HCT116 (cell line): ENCODE data around the gene DNAAF8. TPM values are rescaled to one million over a fixed set of nuclear protein-coding genes. Genes with fewer than 3 reads are reported as not detected.
"Not testable (repeated sequence)": the region's sequence is repeated elsewhere in the genome, so short reads cannot be mapped to it uniquely, and the experiment has no call there.

Experiments used
- ATAC-seq: fragments of 200-7000 bp; cut with Tn5 transposase; 2 replicates; pipeline ENCODE4 v1.9.1; 2020; ENCODE audit warnings: mild to moderate bottlenecking, moderate library complexity
- BruUV-seq: library from RNA; stranded (reverse); fragments of 400-500 nt; replicated peaks from 2 replicates; lab custom pipeline; 2021; lab: Mats Ljungman, UMichigan
- CTCF ChIA-PET: fragments of 300-600 bp; sonication (Branson Sonifier 250); formaldehyde crosslinking; loops from one replicate; lab custom pipeline; 2021; ENCODE audit warnings: antibody characterized with exemption; lab: Charles Lee
- POLR2A ChIA-PET: fragments of 300-600, 350-600 bp; sonication (Branson Sonifier 250); formaldehyde crosslinking; loops from one replicate; lab custom pipeline; 2021; ENCODE audit warnings: antibody characterized with exemption; lab: Charles Lee
- RAD21 ChIA-PET, 2 experiments: fragments of 300-600 bp; sonication (Branson Sonifier 250); formaldehyde crosslinking; loops; one replicate each; lab custom pipeline; 2023; ENCODE audit warnings: low total read pairs in 2 of 2; ENCODE audit not compliant: uncharacterized antibody in 2 of 2, unreplicated experiment in 2 of 2, low non-redundant PET in 1 of 2; lab: Charles Lee
- DNase-seq: peaks from one replicate; pipeline ENCODE4 v3.0.0-alpha.2; 2010; ENCODE audit warnings: low read depth, low spot score
- H2AFZ ChIP-seq: fragments of 200-600 bp; shearing (Covaris generic), sonication (generic); 2 replicates; pipeline ENCODE4 v1.6.1; 2017; ENCODE audit warnings: low read depth, mixed run types, mixed read lengths, antibody characterized with exemption, low read length; ENCODE audit not compliant: poor library complexity, severe bottlenecking
- H3K27ac ChIP-seq: 2 replicates; pipeline ENCODE4 v1.5.1; 2012; ENCODE audit warnings: low read depth, low read length
- H3K27me3 ChIP-seq: fragments of 200-600 bp; sonication (generic); 2 replicates; pipeline ENCODE4 v1.6.1; 2016; ENCODE audit warnings: mixed run types, low read length, mixed read lengths; ENCODE audit not compliant: insufficient read depth
- H3K36me3 ChIP-seq, 2 experiments: fragments of 200-500 bp in 1 of 2; fragments of 200-600 bp in 1 of 2; sonication (Bioruptor generic) in 1 of 2; sonication (generic) in 1 of 2; 2 replicates each; pipeline versions ENCODE4 v1.5.1 to v1.6.1; 2014 to 2016; ENCODE audit warnings: low read length in 2 of 2, inconsistent platforms in 1 of 2, mixed read lengths in 1 of 2, mixed run types in 1 of 2; ENCODE audit not compliant: insufficient read depth in 2 of 2, control insufficient read depth in 1 of 2
- H3K4me1 ChIP-seq, 2 experiments: fragments of 200-600 bp in 1 of 2; sonication (generic) in 1 of 2; 2 replicates each; pipeline versions ENCODE4 v1.5.1 to v1.6.1; 2012 to 2017; ENCODE audit warnings: low read length in 2 of 2, inconsistent platforms in 1 of 2, mild to moderate bottlenecking in 1 of 2, mixed read lengths in 1 of 2, mixed run types in 1 of 2, moderate library complexity in 1 of 2; ENCODE audit not compliant: insufficient read depth in 2 of 2, control insufficient read depth in 1 of 2
- H3K4me2 ChIP-seq: fragments of 200-600 bp; sonication (generic); 2 replicates; pipeline ENCODE4 v1.6.1; 2017; ENCODE audit warnings: mixed run types, low read length, mixed read lengths
- H3K4me3 ChIP-seq, 2 experiments: fragments of 200-600 bp in 1 of 2; sonication (generic) in 1 of 2; replicated peaks in 1 of 2; 2 replicates each; pipeline ENCODE4 v1.5.1; 2011 to 2016; ENCODE audit warnings: low read length in 2 of 2, control low read depth in 1 of 2, low read depth in 1 of 2, mild to moderate bottlenecking in 1 of 2, mixed read lengths in 1 of 2, mixed run types in 1 of 2
- H3K79me2 ChIP-seq: fragments of 200-600 bp; sonication (generic); 2 replicates; pipeline ENCODE4 v1.6.1; 2017; ENCODE audit warnings: mild to moderate bottlenecking, mixed run types, low read length, moderate library complexity, mixed read lengths; ENCODE audit not compliant: insufficient read depth
- H3K9ac ChIP-seq: fragments of 200-600 bp; sonication (generic); 2 replicates; pipeline ENCODE4 v1.6.1; 2016; ENCODE audit warnings: low read length, mixed read lengths
- H3K9me2 ChIP-seq: fragments of 200-600 bp; sonication (generic), shearing (Covaris generic); 2 replicates; pipeline ENCODE4 v1.6.1; 2017; ENCODE audit warnings: mixed run types, mild to moderate bottlenecking, moderate library complexity; ENCODE audit not compliant: insufficient read depth
- H3K9me3 ChIP-seq, 2 experiments: fragments of 200-500 bp in 1 of 2; fragments of 200-600 bp in 1 of 2; sonication (Bioruptor generic) in 1 of 2; sonication (generic) in 1 of 2; 2 replicates each; pipeline ENCODE4 v1.6.1; 2014 to 2017; ENCODE audit warnings: low read length in 2 of 2, mixed read lengths in 2 of 2, inconsistent platforms in 1 of 2, low read depth in 1 of 2, mild to moderate bottlenecking in 1 of 2, mixed run types in 1 of 2, moderate library complexity in 1 of 2; ENCODE audit not compliant: control insufficient read depth in 1 of 2, insufficient read depth in 1 of 2
- H4K20me1 ChIP-seq: fragments of 200-600 bp; sonication (generic), shearing (Covaris generic); 2 replicates; pipeline ENCODE4 v1.6.1; 2017; ENCODE audit warnings: mixed run types, mild to moderate bottlenecking, moderate library complexity; ENCODE audit not compliant: insufficient read depth
- EGR1 ChIP-seq: IDR thresholded peaks from 2 replicates; pipeline ENCODE4 v1.6.1; 2012; ENCODE audit warnings: low read depth
- EZH2 ChIP-seq: fragments of 200-600 bp; sonication (generic); IDR thresholded peaks from 2 replicates; pipeline ENCODE4 v1.6.1; 2017; ENCODE audit warnings: antibody characterized with exemption, mixed run types
- EZH2phosphoT487 ChIP-seq: fragments of 200-600 bp; IDR thresholded peaks from 2 replicates; pipeline ENCODE4 v1.6.1; 2018; ENCODE audit warnings: antibody characterized with exemption, borderline replicate concordance
- JUND ChIP-seq: IDR thresholded peaks from 2 replicates; pipeline ENCODE4 v1.6.1; 2012
- POLR2A ChIP-seq: IDR thresholded peaks from 2 replicates; pipeline ENCODE4 v1.7.0; 2011; ENCODE audit warnings: borderline replicate concordance; ENCODE audit not compliant: insufficient read depth, insufficient read length; ENCODE audit errors: extremely low read depth
- POLR2AphosphoS5 ChIP-seq: IDR thresholded peaks from 2 replicates; pipeline ENCODE4 v1.6.1; 2011; ENCODE audit warnings: mild to moderate bottlenecking, low read depth, low read length, moderate library complexity
- SIN3A ChIP-seq: IDR thresholded peaks from 2 replicates; pipeline ENCODE4 v1.6.1; 2012; ENCODE audit warnings: low read depth
- ZFX ChIP-seq: fragments of 450-650 bp; IDR thresholded peaks from 2 replicates; pipeline ENCODE4 v1.6.1; 2017
- intact Hi-C: fragments of 100-400 bp; cut with micrococcal nuclease; formaldehyde crosslinking; loops from 2 replicates; pipeline ENCODE4 v1.10.0; 2022
- total RNA-seq: library from RNA; stranded (reverse); gene quantifications from one replicate; pipeline ENCODE4 v1.2.1, GENCODE V29; 2021; ENCODE audit not compliant: unreplicated experiment
- TF ChIP-seq, protein P1 (sequence below), 3 experiments: fragments of 200-600 bp in 1 of 3; sonication (generic) in 1 of 3; IDR thresholded peaks in 2 of 3; conservative IDR thresholded peaks in 1 of 3; 2 replicates each; pipeline ENCODE4 v1.5.1; 2012 to 2017; ENCODE audit warnings: low read depth in 2 of 3, low read length in 2 of 3, antibody characterized with exemption in 1 of 3, borderline replicate concordance in 1 of 3, control low read depth in 1 of 3, mild to moderate bottlenecking in 1 of 3, mixed read lengths in 1 of 3, mixed run types in 1 of 3, moderate library complexity in 1 of 3; ENCODE audit not compliant: insufficient read depth in 1 of 3
- TF ChIP-seq, protein P2 (sequence below): IDR thresholded peaks from 2 replicates; pipeline ENCODE4 v1.6.1; 2012; ENCODE audit warnings: low read depth
- TF ChIP-seq, protein P3 (sequence below): IDR thresholded peaks from 2 replicates; pipeline ENCODE4 v1.6.1; 2012

Gene DNAAF8
- total RNA-seq, 1 experiment from 2014 or later, result 1.0 TPM

DNA sequence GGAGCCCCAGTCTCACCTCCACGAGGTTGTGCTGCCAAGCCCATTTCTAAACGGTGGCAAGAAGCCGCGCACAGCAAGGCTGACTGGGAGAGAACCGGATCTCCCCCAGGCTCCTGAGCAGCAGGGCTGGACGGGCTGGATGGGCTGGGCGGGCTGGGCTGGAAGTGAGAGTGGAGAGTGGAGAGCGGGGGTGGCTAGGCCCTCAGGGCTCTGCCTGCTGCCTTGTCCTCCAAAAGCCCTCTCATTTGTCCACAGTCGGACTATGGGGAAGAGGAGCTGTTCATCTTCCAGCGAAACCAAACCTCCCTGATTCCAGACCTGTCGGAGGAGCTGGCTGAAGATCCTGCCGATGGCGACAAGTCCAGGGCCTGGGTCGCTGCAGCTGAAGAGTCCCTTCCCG, 3.2 kb downstream of the DNAAF8 start:
- H3K9me3 ChIP-seq, result no peaks in the 10 kb centered on the region

DNA sequence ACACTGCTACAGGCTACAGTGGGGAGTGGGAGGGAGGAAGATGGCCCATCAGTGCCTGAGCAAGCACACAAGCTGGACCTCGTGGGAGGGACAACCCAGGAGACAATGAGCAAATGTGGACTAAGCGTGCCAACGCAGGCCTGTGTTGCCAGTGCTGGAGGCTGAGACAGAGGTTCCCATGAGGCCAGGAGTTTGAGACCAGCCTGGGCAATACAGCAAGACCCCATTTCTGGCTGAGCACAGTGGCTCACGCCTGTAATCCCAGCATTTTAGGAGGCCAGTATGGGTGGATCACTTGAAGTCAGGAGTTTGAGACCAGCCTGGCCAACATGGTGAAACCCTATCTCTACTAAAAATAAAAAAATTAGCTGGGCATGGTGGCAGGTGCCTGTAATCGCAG, 4.0 kb downstream of the DNAAF8 start:
- H3K9me2 ChIP-seq, DNase-seq, RAD21 ChIA-PET, H4K20me1 ChIP-seq, H3K27me3 ChIP-seq, H3K4me2 ChIP-seq, H3K4me3 ChIP-seq, intact Hi-C loops, BruUV-seq, ATAC-seq, POLR2A ChIA-PET, CTCF ChIA-PET, H3K9ac ChIP-seq, H3K9me3 ChIP-seq, H2AFZ ChIP-seq, H3K79me2 ChIP-seq, H3K36me3 ChIP-seq, H3K27ac ChIP-seq: not testable (repeated sequence)
- peaks cover 8 to 11% of the 10 kb centered on the region in 2 experiments; a peak in 3 of 4 replicates for H3K4me1 ChIP-seq

More for the DNA sequence above, 3.2 kb downstream of the DNAAF8 start:
- Histone ChIP-seq H3K9me2 (no peaks in the 10 kb centered on the region), H3K4me3 (no peak overlapping the region), H3K9ac (no peak overlapping the region), H3K27ac (no peak overlapping the region), H4K20me1 (no peaks in the 10 kb centered on the region), H3K4me1 (peaks cover 8 to 19% of the 10 kb centered on the region in 2 experiments), H3K4me2 (no peak overlapping the region), H2AFZ (no peak overlapping the region), H3K36me3 (no peaks in the 10 kb centered on the region), H3K79me2 (peaks cover 14% of the 10 kb centered on the region), H3K27me3 (no peaks in the 10 kb centered on the region)
- ChIA-PET POLR2A (no interaction called here), CTCF (no interaction called here), RAD21 (no interaction called here)
- intact Hi-C loops, result no loop called here
- ATAC-seq (no peak), DNase-seq (no peak)
- TF ChIP-seq EZH2, result no peak
- TF ChIP-seq ZFX, result no peak
- no peak for TF ChIP-seq POLR2AphosphoS5
- TF ChIP-seq EGR1, result no peak
- TF ChIP-seq, protein P1, sequence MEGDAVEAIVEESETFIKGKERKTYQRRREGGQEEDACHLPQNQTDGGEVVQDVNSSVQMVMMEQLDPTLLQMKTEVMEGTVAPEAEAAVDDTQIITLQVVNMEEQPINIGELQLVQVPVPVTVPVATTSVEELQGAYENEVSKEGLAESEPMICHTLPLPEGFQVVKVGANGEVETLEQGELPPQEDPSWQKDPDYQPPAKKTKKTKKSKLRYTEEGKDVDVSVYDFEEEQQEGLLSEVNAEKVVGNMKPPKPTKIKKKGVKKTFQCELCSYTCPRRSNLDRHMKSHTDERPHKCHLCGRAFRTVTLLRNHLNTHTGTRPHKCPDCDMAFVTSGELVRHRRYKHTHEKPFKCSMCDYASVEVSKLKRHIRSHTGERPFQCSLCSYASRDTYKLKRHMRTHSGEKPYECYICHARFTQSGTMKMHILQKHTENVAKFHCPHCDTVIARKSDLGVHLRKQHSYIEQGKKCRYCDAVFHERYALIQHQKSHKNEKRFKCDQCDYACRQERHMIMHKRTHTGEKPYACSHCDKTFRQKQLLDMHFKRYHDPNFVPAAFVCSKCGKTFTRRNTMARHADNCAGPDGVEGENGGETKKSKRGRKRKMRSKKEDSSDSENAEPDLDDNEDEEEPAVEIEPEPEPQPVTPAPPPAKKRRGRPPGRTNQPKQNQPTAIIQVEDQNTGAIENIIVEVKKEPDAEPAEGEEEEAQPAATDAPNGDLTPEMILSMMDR (IDR thresholded peaks at IDR 0.05 in 2 of 3, conservative IDR thresholded peaks at IDR 0.05 in 1 of 3; ENCODE audit: borderline replicate concordance in 1 of 3, insufficient read depth in 1 of 3, low read depth in 2 of 3, low read length in 2 of 3), result no peak
- TF ChIP-seq, protein P2, sequence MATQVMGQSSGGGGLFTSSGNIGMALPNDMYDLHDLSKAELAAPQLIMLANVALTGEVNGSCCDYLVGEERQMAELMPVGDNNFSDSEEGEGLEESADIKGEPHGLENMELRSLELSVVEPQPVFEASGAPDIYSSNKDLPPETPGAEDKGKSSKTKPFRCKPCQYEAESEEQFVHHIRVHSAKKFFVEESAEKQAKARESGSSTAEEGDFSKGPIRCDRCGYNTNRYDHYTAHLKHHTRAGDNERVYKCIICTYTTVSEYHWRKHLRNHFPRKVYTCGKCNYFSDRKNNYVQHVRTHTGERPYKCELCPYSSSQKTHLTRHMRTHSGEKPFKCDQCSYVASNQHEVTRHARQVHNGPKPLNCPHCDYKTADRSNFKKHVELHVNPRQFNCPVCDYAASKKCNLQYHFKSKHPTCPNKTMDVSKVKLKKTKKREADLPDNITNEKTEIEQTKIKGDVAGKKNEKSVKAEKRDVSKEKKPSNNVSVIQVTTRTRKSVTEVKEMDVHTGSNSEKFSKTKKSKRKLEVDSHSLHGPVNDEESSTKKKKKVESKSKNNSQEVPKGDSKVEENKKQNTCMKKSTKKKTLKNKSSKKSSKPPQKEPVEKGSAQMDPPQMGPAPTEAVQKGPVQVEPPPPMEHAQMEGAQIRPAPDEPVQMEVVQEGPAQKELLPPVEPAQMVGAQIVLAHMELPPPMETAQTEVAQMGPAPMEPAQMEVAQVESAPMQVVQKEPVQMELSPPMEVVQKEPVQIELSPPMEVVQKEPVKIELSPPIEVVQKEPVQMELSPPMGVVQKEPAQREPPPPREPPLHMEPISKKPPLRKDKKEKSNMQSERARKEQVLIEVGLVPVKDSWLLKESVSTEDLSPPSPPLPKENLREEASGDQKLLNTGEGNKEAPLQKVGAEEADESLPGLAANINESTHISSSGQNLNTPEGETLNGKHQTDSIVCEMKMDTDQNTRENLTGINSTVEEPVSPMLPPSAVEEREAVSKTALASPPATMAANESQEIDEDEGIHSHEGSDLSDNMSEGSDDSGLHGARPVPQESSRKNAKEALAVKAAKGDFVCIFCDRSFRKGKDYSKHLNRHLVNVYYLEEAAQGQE, result no peak
- TF ChIP-seq SIN3A, result no peak
- TF ChIP-seq EZH2phosphoT487, result no peak
- no peak for TF ChIP-seq POLR2A
- no peak for TF ChIP-seq JUND
- TF ChIP-seq, protein P3, sequence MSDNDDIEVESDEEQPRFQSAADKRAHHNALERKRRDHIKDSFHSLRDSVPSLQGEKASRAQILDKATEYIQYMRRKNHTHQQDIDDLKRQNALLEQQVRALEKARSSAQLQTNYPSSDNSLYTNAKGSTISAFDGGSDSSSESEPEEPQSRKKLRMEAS, result no peak
- BruUV-seq, result no TSS peak
